RPMI7951 (cell line): ENCODE results near the gene KRT76. TPM values are rescaled to one million over a fixed set of nuclear protein-coding genes. Genes with fewer than 3 reads are reported as not detected.

Experiments used
- DNase-seq: peaks from one replicate; pipeline ENCODE4 v3.0.0-alpha.2; 2012; ENCODE audit warnings: low read depth
- total RNA-seq: library from RNA; depleted of rRNA; stranded (reverse); fragments of >200 nt; shearing (Covaris generic); gene quantifications from 2 replicates; pipeline ENCODE4 v1.2.3, GENCODE V29; 2014

KRT76 gene
- total RNA-seq, 1 experiment from 2014 or later = not detected

- no peak for DNase-seq
These were observed 36.2 kb upstream of the KRT76 start for GRCh38 chr12:52813203-52813819.

- no peak for DNase-seq
These were observed 35.6 kb upstream of the KRT76 start for GRCh38 chr12:52812749-52813148.

DNA sequence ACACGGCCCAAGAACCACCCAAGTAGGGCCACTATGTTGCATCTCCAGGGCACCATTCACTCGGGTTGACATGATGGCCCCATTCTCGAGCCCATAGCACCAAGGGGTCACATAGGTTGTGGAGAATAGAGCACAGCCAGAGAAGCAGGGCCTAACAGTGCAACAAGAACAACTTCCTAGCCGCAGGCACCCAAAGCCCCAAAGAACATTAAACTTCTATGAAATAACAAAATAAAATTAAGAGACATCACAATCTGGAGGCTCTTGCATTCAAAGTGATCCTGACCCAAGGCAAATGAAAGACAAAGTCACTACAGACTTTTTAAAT lies 34.9 kb upstream of the KRT76 start:
- DNase-seq = no peak

DNA sequence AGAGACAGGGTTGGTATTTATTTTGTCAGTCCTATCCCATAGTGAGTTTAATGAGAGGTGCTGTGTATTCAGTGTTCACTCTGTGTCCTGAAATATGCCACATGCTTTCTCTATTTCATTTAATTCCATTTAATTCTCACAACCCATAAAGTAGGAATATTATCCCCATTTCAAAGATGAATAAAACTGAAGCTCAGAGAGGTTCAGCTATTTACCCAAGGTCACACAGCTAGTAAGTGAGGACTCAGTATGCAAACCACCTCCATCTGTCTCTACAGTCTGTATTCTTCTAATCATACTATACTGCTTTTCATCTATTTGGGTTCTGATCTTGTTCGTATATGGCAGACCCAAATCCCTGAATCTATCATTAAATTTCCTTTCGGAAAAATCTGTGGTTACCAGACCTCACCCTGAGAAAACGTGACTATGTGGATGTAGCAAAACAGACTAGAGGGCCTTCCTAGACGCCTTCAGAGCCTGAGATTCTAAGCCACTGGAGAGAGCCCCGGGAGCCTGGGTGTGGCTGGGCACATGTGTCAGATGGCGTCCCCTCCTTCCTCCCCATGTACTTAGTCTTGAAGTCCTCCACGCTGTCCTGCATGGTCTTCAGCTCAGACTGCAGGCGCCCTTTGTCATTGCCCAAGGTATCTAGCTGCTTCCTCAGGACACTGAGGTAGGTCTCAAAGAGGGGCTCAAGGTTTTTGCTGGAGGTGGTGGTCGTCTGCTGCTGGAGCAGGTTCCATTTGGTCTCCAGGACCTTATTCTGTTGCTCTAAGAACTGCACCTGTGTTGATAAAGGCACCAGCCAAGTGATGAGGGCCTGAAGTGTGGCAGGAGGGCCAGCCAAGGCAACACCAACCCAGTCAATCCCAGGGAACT lies 34.3 kb upstream of the KRT76 start:
- DNase-seq = no peak

DNA sequence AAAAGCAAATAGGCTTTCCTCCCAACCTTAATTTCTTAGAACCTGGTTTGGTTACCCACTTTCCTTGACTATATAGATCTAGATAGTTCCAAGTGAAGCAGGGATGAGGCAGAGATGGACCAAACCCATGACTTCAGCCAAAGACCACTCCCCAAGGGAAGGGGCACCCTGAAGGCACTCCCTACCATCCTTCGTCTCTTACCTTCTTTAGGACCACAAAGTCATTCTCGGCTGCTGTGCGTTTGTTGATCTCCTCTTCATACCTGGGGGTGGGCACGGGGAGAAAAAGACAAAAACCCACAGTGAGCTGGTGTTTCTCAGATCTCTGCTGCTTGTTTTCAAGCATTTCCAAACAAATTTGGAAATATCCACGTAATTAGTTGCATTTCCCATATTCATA lies 33.4 kb upstream of the KRT76 start:
- no peak for DNase-seq

DNA sequence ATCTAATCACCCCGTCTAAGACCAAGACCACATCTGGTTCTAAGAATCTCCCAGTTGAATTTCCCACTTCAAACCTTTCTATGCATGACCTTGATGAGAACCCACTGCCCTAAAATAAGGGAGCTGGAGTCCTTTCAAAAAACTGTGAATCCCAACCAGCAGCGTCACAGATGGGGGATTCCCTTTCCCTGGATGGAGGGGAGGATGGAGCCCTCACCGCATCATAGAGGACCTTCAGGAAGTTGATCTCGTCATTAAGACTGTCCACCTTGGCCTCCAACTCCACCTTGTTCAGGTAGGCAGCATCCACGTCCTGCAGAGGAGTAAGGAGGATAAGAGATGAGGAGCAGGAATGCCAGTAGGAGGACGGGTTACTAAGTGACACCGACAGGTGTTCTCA lies 32.0 kb upstream of the KRT76 start:
- no peak for DNase-seq

- no peak for DNase-seq
These were observed 31.5 kb upstream of the KRT76 start for GRCh38 chr12:52808573-52809160.

DNA sequence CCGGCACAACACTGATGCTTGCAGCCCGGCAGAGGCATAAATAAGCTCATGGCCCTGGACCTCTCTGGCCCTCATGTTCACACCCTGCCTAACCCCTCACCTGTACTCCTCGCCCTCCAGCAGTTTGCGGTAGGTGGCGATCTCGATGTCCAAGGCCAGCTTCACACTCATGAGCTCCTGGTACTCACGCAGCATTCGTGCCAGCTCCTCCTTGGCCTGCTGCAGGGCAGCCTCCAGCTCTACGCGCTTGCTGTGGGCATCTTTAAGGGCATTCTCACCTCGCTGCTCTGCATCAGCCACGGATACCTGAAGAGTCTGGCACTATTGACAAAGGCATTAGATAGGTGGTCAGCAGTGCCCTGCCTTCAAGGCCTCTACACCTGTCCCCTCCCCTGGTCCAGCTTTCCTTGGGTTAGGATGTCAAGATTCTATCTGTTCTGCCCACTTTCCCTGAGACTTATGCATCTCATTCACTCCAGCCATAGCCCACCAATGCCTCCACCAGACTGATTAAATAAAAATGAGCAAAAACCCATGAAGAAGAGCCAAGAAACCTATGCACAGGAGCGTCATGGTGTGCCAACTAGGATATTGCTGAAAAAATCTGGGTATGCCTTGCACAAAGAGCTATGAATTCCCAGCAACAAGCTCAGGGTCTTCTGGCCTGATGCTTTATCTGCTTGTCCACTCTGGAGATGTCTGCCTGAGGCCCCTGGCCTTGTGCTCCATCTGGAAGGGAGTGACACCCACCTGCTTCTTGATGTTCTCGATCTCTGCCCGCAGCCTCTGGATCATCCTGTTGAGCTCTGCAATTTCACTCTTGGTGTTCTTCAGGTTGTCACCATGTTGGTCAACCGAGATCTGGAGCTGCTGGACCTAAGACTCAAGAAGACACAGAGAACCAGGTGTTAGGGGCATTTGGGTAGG lies 30.7 kb upstream of the KRT76 start:
- no peak for DNase-seq

DNA sequence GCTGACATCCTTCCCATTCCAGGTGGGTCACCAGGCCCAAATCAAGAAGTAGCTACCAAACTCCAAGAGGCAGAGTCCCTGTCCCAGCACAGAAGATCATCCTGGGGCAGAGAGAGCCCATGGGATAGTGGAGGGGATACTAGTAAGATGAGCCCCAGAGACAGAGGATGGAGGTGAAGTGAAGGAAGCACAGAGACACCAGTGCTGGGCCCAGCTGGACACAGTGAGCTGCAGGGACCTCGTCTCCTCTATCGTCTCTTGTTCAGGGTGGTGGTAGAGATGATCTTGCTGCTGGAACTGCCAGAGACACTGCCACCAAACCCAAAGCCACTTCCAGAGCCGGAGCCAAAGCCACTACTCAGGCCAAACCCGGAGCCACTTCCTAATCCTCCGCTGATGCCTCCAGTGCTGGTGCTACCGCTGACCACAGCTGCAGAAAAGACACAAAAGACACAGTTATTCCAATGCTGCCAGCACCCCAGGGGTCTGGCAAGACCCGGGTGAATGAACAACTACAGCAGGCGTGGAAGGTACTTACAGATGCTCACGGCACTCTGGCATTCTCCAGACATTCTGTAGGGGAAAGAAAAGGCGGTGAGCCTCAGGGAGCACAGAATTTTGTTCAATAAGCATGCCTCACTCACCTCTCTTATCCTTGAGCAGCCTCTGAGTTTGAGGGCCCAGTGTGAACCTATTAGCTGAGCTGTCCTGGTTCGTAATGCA lies 29.8 kb upstream of the KRT76 start:
- DNase-seq = no peak

GRCh38 chr12:52806169-52806811 lies 29.1 kb upstream of the KRT76 start:
- DNase-seq = no peak

DNA sequence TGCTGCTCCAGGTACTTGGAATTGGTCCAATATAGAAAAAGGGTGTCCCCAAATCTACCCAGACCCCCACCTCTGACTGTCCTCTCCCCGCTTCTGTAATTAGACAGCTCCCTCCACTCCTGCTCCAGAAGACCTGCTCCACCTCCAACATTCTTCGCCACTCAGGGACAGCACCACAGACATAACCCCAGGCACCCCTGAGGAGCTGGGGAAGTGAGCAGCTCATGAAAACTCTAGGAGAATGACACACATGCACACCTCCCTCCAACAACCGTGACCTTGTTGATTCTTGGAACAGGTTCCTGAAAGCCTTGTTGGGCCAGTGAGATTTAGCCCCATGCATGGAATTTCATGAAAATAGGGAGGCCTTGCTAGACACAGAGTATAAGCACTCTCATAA lies 28.6 kb upstream of the KRT76 start:
- DNase-seq = no peak

DNA sequence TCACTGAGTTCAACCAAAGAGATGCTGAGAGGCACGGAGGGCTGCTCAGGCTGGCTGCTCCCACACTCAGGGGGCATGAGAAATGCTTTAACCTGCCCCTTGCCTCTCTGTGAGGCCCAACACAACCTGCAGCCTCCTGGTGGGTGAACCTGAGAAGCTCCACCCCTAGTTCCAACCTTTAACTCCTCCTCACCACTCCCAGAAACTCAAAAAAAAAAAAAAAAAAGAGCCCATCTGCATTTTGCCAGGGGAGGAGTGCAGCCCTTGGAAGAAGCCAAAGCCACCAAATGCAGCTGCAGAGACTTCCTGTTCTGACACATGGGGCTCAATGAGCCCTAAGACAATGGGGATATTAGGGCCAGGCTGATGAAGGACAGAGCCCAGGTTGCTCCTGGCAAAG lies 27.9 kb upstream of the KRT76 start:
- DNase-seq = no peak

- DNase-seq = no peak
These were observed 25.3 kb upstream of the KRT76 start for GRCh38 chr12:52802442-52802841.

DNA sequence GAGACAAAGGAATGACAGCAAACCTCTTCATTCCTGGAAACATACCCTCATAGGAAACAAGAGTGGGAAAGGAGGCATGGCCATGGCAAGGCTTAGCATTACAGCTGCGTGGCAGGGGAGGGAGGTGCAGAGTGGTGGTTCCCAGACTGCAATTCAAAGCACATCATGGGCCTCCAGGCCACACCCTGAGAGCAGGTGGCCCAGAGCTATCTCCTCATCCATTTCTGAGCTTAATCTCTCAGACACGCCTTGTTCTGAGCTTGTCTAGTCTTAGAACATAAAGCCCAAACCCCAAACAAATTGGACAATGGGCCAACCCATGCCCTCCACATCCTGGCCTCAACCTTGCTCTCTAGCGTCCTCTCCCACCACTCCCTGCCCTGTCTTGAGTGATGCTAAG lies 24.6 kb upstream of the KRT76 start:
- DNase-seq = no peak

DNA sequence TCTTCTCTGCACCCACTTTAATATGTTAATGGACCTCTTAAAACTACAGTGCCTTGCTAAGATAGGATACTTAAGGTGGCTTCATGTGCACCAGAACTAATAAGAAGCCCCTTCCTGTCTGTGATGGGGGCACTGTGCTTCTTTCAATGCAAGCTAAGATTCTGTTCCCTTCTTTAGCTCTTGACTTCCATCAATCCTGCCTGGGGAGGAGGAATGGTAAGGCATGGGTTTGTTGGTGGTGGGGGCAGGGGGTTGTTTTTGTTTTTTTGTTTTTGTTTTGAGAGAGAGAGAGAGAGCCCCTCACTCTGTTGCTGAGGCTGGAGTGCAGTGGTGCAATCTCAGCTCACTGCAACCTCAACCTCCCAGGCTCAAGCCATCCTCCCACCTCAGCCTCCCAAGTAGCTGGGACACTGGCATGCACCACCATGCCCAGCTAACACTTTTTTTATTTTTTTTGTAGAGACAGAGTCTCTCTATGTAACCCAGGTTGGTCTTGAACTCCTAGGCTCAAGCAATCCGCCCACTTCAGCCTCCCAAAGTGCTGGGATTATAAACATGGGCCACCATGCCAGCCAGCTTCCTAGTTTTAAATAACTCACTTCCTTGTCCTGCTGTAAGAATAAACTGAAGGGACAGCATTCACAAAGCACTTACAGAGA lies 23.2 kb upstream of the KRT76 start:
- no peak for DNase-seq

GRCh38 chr12:52799505-52800211 lies 22.5 kb upstream of the KRT76 start:
- no peak for DNase-seq

DNA sequence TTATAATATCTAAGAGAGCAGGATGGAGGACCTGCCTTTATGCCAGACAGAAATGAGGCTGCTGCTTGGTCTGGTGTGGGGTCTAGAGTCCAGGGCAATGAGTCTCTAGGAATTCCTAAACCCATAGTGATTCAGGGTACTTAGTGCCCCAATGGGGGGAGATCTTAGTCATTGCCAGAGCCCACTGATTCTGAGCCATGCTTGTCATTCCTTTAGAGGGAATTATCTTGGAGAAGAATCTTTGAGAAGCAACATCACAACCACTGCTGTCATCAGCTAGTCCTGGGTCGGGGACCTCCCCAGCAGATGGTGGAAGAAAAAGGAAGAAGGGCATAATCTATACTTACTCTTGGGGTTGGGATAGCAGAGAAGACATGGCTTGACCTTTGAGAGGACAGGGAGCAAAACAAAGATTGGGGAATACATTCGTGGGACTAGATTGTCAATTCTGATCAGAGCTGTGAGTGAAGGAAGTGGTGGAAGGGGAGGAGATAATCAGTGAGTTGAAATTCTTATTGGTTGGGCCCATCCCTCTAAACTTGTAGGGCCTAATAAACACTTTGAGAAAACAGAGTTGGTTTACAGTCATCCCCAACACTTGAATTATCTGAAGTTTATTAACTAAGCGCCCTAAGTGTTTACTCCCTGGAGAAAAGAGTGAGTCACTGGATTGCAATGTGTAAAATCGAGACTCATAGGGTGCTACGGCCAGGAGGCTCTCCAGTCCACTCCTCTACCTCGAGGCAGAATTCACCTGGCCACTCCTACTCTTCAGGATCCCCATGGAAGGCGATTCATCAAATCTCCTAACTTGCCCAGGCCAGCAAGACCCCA lies 21.7 kb upstream of the KRT76 start:
- DNase-seq = peak; percentile 41

DNA sequence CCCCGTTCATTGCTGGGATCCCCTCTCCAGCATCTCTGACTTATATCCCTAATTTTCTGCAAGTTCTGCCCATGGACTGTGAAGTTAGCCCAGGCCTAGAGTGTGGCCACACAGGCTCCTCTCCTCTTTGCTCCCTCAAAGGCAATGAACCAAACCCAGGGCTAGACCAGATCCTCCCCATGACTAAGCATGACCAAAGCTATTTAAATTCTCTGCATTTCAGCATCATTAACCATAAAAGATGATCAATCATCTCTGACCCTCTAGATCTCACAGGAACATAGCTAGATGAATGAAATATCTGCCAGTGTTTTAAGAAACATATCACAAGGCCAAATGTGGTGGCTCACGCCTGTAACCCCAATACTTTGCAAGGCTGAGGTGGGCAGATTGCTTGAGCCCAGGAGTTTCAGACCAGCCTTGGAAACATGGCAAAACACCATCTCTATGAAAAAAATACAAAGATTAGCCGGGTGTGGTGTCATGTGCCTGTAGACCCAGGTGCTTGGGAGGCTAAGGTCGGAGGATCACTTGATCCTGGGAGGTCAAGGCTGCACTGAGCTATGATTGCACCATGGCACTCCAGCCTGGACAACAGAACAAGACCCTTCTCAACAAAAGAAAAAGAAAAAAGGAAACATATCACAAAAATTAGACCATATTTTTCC lies 21.0 kb upstream of the KRT76 start:
- DNase-seq = peak; percentile 50
